ENCODE measurements around the gene TAS2R1. TPM values are rescaled to one million over a fixed set of nuclear protein-coding genes. Genes with fewer than 3 reads are reported as not detected.
A peak's percentile ranks its signal among the peaks of the same experiment; 100 is the strongest.

Gene TAS2R1
- total and polyA plus RNA-seq, 10 of the 15 experiments (the other 5 are each of a cell fraction or from before 2014, with no cell fraction given): not detected

- H3K9me3 ChIP-seq (replicated peaks; ENCODE audit: control insufficient read depth, insufficient read depth, low read length): no peaks in the 10 kb centered on the region
- FAIRE-seq (no peak), ATAC-seq (no peak), DNase-seq (ENCODE audit: low read depth, low spot score) (no peak)
- in situ Hi-C loops (cut with MboI) (no loop called here), intact Hi-C loops (cut with micrococcal nuclease; ENCODE audit: unreplicated experiment) (no loop called here)
- no TSS peak for BruUV-seq (replicated peaks)
- TF ChIP-seq HCFC1 (IDR thresholded peaks at IDR 0.05; ENCODE audit: low read length) (no peak), ZNF217 (IDR thresholded peaks at IDR 0.05) (no peak), RELA (IDR thresholded peaks at IDR 0.05; ENCODE audit: borderline replicate concordance, partially characterized antibody) (no peak), MEF2A (IDR thresholded peaks at IDR 0.05; ENCODE audit: insufficient read depth, low read depth, low read length) (no peak), E2F4 (IDR thresholded peaks at IDR 0.05; ENCODE audit: low read depth, low read length) (no peak), MTA3 (IDR thresholded peaks at IDR 0.05; ENCODE audit: borderline replicate concordance, low read length) (no peak)
- H3K36me3 ChIP-seq (ENCODE audit: control insufficient read depth in 2 of 2, insufficient read depth in 2 of 2, low read length in 1 of 2): no peaks in the 10 kb centered on the region
- H3K4me1 ChIP-seq (ENCODE audit: control insufficient read depth, insufficient read depth, low read length): no peaks in the 10 kb centered on the region
- no peaks in the 10 kb centered on the region for H3K27me3 ChIP-seq (replicated peaks in 1 of 2; ENCODE audit: control insufficient read depth in 2 of 2, insufficient read depth in 2 of 2, low read length in 1 of 2)
- CTCF ChIA-PET: no interaction called here
- H3K27ac ChIP-seq (ENCODE audit: control insufficient read depth, insufficient read depth): no peak overlapping the region
- H3K4me2 ChIP-seq (ENCODE audit: control insufficient read depth, insufficient read depth): no peak overlapping the region
- WGBS (ENCODE audit: insufficient coverage, insufficient replicate concordance, low lambda C conversion rate, missing lambda C conversion rate): 33% methylated on average over 5 of the region's 5 CpGs
- POLR2A ChIA-PET: no interaction called here
- no peak overlapping the region for H3K9ac ChIP-seq (ENCODE audit: control insufficient read depth, insufficient read depth, low read length)
- H4K20me1 ChIP-seq (ENCODE audit: control insufficient read depth, insufficient read depth): no peaks in the 10 kb centered on the region
- H3K79me2 ChIP-seq (ENCODE audit: control insufficient read depth, insufficient read depth, low read length): no peaks in the 10 kb centered on the region
- SMC1A ChIA-PET (ENCODE audit: uncharacterized antibody, unreplicated experiment): no interaction called here
- no peak overlapping the region for H3K4me3 ChIP-seq
- no peak overlapping the region for H2AFZ ChIP-seq (ENCODE audit: control insufficient read depth, low read depth, low read length)
- RAD21 ChIA-PET (ENCODE audit: unreplicated experiment): no interaction called here
These were observed 4.9 kb downstream of the TAS2R1 start for GRCh38 chr5:9625286-9625685.

GRCh38 chr5:9624196-9624947, 5.8 kb downstream of the TAS2R1 start:
- FAIRE-seq: no peak
- in situ Hi-C loops (cut with MboI): no loop called here

More at GRCh38 chr5:9624196-9624947, 5.8 kb downstream of the TAS2R1 start:
- H3K4me2 ChIP-seq (ENCODE audit: control insufficient read depth, insufficient read depth): no peak overlapping the region
- no TSS peak for BruUV-seq (replicated peaks)
- no peak overlapping the region for H3K9ac ChIP-seq (ENCODE audit: control insufficient read depth, insufficient read depth, low read length)
- no peaks in the 10 kb centered on the region for H3K79me2 ChIP-seq (ENCODE audit: control insufficient read depth, insufficient read depth, low read length)
- no peaks in the 10 kb centered on the region for H4K20me1 ChIP-seq (ENCODE audit: control insufficient read depth, insufficient read depth)
- ChIA-PET RAD21 (ENCODE audit: unreplicated experiment) (no interaction called here), POLR2A (no interaction called here), SMC1A (ENCODE audit: uncharacterized antibody, unreplicated experiment) (interaction anchor here (0.7 to 1.2 kb wide), 2 partner anchors 35 to 224 kb away, joined by 3 read pairs; no protein-coding TSS in a partner anchor), CTCF (no interaction called here)
- H3K4me3 ChIP-seq: no peak overlapping the region
- ATAC-seq: no peak
- H3K36me3 ChIP-seq (ENCODE audit: control insufficient read depth in 2 of 2, insufficient read depth in 2 of 2, low read length in 1 of 2): no peaks in the 10 kb centered on the region
- no peaks in the 10 kb centered on the region for H3K4me1 ChIP-seq (ENCODE audit: control insufficient read depth, insufficient read depth, low read length)
- H3K27ac ChIP-seq (ENCODE audit: control insufficient read depth, insufficient read depth): peak overlapping the region; percentile 33; the same call in 1 of the 2 replicates
- TF ChIP-seq E2F8 (IDR thresholded peaks at IDR 0.05; ENCODE audit: low read depth, partially characterized antibody): no peak
- TF ChIP-seq EED (IDR thresholded peaks at IDR 0.05; ENCODE audit: low read depth): no peak
- TF ChIP-seq ESRRA (IDR thresholded peaks at IDR 0.05; ENCODE audit: low read length): no peak
- no peak for TF ChIP-seq SMAD5 (IDR thresholded peaks at IDR 0.05; ENCODE audit: low read depth)
- TF ChIP-seq USF1 (IDR thresholded peaks at IDR 0.05; ENCODE audit: borderline replicate concordance, extremely low read length, insufficient read depth, low read depth, low read length): no peak
- WGBS (ENCODE audit: insufficient coverage, insufficient replicate concordance, low lambda C conversion rate, missing lambda C conversion rate): 52% methylated on average over 5 of the region's 5 CpGs
- H3K27me3 ChIP-seq (replicated peaks in 1 of 2; ENCODE audit: control insufficient read depth in 2 of 2, insufficient read depth in 2 of 2, low read length in 1 of 2): no peaks in the 10 kb centered on the region
- no peak for DNase-seq (ENCODE audit: low read depth, low spot score)
- H2AFZ ChIP-seq (ENCODE audit: control insufficient read depth, low read depth, low read length): no peak overlapping the region
- intact Hi-C loops (cut with micrococcal nuclease; ENCODE audit: unreplicated experiment): no loop called here
- H3K9me3 ChIP-seq (replicated peaks; ENCODE audit: control insufficient read depth, insufficient read depth, low read length): no peaks in the 10 kb centered on the region
